ENCODE measurements around the gene SFXN5. TPM values are rescaled to one million over a fixed set of nuclear protein-coding genes. Genes with fewer than 3 reads are reported as not detected.
"Not testable (repeated sequence)": the region's sequence is repeated elsewhere in the genome, so short reads cannot be mapped to it uniquely, and the experiment has no call there.

Gene SFXN5, protein sequence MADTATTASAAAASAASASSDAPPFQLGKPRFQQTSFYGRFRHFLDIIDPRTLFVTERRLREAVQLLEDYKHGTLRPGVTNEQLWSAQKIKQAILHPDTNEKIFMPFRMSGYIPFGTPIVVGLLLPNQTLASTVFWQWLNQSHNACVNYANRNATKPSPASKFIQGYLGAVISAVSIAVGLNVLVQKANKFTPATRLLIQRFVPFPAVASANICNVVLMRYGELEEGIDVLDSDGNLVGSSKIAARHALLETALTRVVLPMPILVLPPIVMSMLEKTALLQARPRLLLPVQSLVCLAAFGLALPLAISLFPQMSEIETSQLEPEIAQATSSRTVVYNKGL
- 10 to 100 TPM in 1 of 2 donors, 1 to 10 TPM in 1; 9.0 to 10.5 TPM for total RNA-seq
- long read RNA-seq, full-length matches to known transcripts = 2 of 4 reads
- long read RNA-seq, partial matches to known transcripts = 1 of 4 reads
- long read RNA-seq, other reads (novel, unspliced or antisense) = 1 of 4 reads

DNA sequence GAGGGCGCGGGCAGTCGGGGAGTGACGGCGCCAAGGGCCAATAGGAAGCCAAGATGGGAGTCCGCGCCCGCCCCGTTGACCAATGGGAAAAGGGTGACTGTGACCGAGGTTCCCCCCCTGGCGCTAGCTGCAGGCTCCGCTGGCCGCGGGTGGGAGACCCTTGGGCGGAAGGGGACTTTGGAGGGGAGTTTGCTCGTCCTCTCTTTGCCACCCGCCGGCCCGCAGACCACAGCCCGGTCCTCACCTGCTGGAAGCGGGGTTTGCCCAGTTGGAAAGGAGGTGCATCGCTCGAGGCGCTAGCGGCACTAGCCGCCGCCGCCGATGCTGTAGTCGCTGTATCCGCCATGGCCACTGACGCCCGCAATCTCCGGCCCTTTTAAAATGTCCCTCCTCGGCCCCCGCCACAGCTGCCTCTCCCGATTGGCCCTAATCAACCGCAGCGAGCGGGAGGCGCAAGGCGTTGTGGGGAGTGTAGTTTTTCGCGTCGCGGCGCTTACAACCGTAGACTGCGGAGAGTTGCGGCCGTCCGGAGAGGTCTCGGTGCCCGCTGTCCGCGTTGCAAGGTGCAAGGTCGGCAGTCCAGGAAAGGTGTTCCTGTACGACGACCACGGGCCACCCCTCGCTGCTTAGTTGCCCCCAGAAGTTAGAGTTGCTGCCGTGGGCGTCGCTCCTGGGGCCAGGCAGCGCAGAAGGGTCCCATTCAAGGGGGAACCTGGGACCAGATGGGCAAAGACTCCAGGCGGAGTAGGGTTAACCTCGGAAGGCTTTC, at the start of gene SFXN5:
SFXN5 (minus strand) TSS at position 353 of the 769 bp plus-strand sequence; CDS start at position 346, 7 bp downstream.
- peak; percentile 98 for DNase-seq
- intact Hi-C loops (cut with DNase I) = loop anchor here (2.0 to 10.0 kb wide), 2 partner anchors 41 to 177 kb away; partner anchors contain the start of gene RAB11FIP5 (in 1 of the 2)
- peak; percentile 97 for ATAC-seq

DNA sequence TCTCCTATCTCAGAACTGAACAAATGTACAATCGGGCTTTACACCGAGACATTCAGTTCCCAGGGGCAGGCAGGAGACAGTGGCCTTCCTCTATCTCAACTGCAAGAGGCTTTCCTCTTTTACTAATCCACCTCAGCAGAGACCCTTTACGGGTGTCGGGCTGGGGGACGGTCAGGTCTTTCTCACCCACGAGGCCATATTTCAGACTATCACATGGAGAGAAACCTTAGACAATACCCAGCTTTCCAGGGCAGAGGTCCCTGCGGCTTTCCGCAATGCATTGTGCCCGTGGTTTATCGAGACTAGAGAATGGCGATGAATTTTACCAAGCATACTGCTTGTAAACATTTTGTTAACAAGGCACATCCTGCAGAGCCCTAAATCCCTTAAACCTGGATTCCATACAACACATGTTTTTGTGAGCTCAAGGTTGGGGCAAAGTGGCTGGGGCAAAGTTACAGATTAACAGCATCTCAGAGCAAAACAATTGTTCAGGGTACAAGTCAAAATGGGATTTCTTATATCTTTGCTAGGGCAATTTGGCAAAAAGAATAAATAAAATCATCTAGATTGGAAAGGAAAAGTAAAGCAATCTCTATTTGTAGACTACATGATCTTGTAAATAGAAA, 48.2 kb upstream of the SFXN5 start:
- DNase-seq; intact Hi-C loops (cut with DNase I); ATAC-seq: not testable (repeated sequence)

DNA sequence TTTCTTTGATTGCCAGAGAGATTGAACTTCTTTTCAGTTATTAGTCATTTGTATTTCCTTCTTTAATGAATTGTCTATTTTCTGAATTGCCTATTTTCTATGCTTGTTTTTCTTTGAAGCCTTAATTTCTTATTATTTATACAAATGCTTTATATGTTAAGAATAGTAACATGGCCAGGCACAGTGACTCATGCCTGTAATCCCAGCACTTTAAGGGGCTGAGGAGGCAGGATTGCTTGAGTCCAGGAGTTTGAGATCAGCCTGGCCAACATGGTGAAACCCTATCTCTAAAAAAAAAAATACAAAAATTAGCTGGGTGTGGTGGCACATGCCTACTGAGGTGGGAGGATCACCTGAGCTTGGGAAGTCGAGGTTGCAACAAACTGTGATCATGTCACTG, 45.9 kb upstream of the SFXN5 start:
- intact Hi-C loops (cut with DNase I) = no loop called here
- DNase-seq (no peak), ATAC-seq (no peak)

DNA sequence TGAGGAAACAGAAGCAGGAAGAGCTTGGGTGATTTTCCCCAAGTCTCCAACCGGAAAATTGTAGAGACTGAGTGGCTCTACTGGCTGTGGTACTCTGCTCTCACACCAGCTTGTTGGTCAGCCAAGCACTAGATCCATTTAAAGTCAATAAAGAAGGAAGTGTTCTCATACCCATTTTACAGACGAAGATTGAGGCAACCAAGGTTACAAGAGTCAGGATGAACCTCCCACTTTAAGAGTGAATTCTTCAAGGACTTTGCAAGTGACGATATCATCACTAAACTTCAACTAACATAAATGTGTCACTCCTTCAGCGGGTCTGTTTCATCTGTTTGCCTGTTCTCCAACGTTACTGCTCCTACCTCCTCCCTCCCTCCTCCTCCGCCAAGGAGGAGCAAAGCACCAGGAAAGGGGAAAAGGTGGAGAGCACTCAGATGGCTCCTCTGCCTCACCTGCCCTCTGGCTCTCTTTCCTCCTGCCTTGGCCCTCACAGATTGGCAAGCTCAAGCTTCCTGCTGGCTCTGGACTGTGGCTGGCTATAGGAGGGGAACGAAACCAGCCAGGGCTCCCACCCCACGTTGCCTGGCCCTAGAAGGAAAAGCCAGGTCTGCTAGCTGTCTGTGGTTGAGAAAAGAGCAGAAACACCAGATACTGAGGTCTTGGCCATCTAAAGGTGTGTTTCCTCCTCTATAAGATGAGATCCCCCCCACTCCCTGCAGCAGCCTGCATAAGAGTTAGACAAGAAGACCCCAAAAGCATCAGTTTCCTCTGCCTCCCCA, 44.9 kb upstream of the SFXN5 start:
- intact Hi-C loops (cut with DNase I) = no loop called here
- ATAC-seq = no peak

DNA sequence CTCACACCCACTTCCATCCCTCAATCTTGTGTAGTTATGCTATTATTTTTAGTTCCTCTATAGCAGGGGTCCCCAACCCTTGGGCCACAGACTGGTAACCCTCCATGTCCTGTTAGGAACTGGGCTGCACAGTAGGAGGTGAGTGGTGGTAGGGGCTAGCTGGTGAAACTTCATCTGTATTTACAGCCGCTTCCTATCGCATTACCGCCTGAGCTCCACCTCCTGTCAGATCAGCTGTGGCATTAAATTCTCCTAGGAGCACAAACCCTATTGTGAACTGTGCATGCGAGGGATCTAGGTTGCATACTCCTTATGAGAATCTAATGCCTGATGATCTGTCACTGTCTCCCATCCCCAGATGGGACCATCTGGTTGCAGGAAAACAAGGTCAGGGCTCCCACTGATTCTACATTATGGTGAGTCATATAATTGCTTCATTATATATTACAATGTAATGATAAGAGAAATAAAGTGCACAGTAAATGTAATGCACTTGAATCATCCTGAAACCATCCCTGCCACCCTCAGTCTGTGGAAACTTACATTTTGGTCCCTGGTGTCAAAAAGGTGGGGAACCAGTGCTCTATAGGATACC, 42.9 kb upstream of the SFXN5 start:
- no peak for DNase-seq
- intact Hi-C loops (cut with DNase I) = no loop called here
- ATAC-seq = no peak

More for the DNA sequence above, 44.9 kb upstream of the SFXN5 start:
- no peak for DNase-seq

DNA sequence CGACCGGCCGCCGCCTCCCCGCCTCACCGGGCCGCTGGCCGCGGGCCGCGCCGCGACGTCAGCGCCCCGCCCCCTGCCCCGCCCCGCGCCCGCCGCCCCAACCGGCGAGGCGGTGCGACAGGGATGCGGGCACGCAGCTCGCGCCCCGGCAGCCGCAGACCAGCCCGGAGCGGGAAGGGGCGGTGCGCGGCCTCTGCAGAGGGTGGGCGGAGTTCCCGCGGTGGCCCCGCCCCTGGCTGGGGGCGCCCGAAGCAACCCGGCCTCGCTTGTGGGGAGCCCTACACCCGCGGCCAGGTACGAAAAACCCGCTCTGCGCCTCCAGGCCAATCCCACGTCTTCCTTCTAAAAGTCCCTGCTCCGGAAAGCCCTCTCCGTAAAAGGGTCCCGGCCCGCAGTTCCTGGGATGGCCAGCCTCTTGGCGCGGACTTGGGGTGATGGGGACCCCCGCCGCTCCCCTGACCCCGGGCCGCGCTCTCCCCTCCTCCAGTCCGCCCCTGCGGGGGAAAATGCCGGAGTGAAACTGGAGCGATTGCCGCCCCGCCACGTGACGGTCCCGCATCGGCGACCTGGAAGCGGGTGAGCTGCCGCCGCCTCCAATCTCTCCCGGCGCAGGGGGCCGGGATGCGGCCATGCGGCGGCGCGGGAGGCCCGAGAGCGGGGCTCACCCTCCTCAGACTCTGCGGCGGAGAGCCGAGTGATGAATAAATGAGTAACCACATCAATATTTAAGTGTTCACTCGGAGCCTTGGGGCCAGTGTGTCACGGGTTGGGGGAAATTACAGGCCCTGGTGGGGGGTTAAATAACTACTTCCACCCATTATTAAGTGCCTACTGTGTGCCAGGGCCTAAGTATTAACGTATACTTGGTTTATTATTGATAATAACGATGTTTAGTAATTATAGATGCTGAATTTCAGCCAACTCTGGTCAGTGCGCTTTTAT, 41.7 kb upstream of the SFXN5 start, which contains the start of gene RAB11FIP5:
RAB11FIP5 (minus strand) TSS at position 36 of the 942 bp plus-strand sequence. CDS start 171 bp downstream, outside the sequence.
- DNase-seq (peak; percentile 83), ATAC-seq (peak; percentile 81 to 89)
- intact Hi-C loops (cut with DNase I) = loop anchor here in 1 of 2 donors (2.0 kb wide), 1 partner anchor 42 kb away; the partner anchor contains the start of gene SFXN5

DNA sequence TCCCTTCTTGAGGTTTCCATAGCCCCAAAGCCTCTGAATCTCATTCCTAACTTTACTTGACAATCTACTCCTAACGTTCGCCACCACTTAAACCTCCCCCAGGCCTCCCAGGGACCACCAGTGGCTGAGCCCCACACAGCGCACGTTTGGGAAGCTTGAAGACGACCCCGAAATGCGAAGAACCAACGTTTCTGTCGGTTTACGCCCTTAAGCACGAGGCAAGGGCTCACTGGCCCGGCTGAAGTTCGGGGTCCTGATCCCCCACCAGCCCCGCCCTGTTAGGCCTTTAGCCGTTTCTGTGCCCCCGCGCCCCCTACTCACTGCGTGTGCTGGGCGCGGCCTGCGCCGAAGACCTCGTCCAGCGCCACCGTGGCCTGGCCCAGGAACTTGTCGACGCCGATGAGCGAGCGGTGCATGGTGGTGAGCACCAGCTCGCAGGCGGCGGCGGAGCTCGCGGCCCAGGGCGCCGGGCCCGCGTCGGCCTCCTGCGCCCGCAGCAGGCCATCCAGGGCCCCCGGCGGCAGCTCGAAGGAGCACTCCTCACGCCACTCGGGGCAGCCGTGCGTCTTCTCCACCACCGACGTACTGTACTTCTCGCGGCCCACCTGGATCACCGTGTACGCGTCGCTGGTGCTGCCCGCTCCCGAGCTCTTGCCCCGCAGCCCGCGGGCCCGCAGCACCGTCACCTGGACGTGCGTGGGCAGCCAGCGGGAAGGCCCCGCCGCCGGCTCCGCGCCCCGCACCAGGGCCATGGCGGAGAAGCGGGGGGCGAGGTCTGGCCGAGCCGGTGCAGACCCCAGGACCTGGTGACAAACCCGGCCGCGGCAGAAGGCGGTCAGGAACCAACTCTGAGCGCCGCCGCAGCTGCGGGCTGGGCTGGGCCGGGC, 40.8 kb upstream of the SFXN5 start:
- ATAC-seq (peak; percentile 41 to 55), DNase-seq (peak; percentile 39)
- intact Hi-C loops (cut with DNase I) = loop anchor here in 1 of 2 donors (2.0 kb wide), 1 partner anchor 41 kb away; the partner anchor contains the start of gene SFXN5

DNA sequence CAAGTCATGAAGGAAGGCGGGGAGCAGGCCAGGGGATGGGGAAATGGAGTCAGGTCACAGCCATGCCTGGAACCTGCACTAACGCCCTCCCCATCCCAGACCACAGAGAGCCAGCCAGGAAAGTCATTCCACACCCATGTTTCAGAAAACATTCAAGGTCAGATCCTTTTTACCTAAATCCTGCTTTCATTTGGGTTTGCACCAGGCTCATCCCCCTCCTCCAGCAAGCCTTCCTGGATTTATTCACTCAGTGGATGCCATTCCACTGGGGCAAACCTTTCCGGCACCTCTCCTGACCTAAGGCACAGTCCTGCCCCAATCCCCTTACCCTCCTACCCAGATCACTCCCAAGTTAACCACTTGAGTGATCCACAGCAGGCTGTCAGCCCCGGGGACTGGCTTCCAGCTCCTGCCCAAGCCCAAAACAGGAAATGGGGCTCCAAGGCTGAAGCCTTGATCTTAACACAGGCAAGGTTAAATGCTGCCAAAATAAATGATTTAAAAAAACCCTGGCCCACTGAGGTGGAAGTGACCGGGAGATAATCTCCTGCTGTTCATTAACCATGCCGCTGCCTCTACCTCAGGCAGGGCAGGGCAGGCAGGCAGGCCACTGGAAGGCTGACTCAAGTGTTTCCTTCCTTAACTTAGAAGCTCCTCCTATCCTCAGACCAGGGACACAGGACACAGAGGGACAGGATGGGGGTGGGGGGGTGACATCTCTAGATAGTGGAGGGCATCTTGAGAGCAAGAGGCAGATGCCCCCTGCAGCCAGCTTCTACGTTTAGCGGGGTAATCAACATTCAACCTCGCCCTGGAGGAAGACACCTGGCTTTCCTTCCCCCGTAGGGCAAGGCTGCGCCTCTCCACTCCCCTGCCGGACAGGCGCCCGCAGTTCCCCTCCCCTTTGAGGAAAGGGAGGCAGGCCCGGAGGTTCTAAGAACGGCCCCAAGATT, 39.8 kb upstream of the SFXN5 start:
- intact Hi-C loops (cut with DNase I) = loop anchor here in 1 of 2 donors (2.0 kb wide), 1 partner anchor 41 kb away; the partner anchor contains the start of gene SFXN5
- DNase-seq = peak; percentile 64
- ATAC-seq = peak; percentile 21 to 40

DNA sequence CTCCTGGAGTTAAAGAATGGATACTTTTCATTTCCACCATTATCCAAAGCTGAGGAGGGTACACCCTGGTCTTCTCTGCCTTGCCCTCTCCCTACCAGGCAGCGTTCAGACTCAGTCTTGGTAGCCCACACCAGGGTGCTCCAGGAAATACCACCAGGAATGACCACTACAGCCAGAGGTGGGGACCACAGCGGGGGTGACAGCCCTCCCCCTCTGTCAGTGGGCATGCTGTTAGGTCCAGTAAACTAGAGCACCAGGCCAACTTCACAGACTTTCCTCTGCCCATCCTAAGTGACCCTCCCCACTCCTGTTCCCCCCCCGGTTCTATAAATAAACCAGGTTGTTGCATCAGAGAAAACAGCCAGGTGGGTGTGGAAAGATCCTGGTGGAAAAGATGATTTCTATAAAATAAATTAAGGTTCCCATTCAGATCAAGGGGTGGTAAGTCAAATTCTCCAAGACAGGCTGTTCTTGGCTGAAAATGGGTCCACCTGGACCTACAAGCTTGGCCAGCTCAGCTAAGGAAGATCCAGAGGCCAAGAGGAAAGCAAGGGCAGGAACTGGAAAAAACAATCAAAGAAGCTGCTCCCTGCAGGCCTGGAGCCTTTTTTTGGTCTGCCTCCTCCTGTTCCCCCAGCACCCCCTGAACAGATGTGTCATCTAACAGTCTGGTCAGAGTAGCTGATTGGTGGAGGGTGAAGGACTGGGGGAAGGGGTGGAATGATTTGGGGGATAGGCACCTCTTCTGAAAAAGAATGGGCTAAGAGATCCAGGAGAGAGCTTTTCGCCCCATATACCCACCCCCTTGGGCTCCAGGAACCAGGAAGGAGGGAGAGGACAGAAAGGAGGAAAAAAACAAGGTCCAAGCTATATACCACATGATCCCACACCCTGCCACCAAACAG, 38.9 kb upstream of the SFXN5 start:
- DNase-seq (no peak), ATAC-seq (no peak)
- intact Hi-C loops (cut with DNase I) = no loop called here

DNA sequence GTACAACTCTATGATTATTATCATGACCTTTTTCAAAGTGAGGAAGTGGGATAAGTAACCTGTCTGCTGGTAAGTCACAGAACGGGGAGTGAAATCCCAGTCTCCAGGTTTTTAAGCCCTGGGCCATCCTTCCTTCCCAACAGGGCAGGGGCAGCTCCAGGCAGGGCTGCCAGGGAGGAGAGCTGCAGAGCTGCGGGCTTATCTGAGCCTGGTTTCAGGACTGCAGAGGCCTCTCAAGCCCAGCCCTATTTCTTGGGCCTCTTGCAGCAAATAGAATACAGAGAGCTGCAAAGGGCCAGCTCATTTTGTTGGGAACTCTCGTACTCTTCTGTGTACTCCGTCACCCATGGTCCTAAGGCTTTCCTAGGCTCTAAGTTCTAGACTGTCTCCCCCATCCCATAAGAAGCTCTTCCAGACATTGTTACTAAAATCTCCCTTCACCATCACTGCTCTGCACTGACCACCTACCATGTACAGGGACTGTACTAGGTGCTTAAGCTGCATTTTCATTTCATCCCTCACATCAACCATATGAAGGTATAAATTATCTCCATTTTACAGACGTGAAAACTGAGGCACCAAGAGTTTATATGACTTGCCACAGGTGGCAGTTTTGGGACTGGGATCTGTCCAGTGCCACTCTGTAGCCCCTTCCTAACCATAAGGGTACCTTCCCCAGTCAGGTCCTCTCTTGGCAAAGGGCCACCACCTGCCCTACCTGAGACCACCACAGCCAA, 38.1 kb upstream of the SFXN5 start:
- DNase-seq = no peak
- no peak for ATAC-seq
- intact Hi-C loops (cut with DNase I) = no loop called here

DNA sequence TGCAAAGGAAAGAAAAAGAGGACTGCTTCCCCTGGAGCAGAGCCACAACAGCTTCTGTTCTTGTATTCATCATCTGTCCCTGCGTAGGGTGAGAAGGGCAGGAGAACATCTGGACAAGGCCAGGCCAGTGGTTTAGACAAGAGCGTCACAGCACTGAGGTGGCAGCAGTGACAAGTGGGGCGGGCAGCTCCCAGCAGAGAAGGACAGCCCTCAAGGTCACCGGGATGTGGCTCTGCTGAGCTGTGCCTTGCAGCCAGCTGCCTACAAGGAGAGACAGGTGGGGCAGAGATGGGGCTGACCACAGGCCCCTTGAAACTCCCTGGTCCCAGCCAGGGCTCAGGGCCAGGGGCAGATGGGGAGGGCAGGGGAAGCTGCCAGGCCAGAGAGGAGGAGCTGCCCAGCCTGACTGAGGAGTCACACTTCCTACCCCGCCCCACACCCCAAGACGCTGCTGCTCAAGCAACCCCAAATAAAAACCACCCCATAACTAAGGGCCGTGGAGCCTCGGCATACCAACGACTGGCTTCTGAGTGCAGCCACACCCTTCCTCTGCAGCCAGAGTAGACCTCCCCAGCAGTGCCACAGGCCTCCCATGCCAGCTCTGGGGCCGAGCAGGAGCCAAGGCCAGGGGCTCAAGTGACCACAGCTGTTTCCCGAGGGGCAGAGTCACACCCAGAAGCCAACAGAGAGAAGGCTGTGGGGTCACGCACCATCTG, 35.9 kb upstream of the SFXN5 start:
- ATAC-seq (peak; percentile 46 to 52), DNase-seq (peak; percentile 40)
- intact Hi-C loops (cut with DNase I) = no loop called here

DNA sequence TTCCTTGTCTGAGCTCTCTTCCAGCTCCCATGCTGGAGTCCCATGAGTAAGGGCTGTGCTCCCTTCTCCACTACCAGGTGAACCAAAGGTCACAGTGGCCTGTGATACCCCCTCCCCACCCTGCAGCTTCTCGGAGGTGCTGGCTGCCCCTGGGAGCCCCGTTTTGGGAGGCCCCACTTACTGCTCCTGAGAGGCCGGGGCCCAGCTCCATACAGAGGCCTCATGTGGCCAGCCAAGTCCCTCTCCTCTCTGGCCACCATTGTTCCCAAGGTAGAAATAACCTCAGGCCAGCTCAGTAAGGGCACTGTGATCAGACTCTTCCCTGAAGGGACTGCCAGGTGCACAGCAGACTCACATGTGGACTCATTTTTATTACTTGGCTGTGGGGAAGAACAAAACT, 35.3 kb upstream of the SFXN5 start:
- intact Hi-C loops (cut with DNase I) = no loop called here
- ATAC-seq = no peak
- no peak for DNase-seq
